Sigmoid colon (tissue), 4 donors: ENCODE measurements around the gene GREB1L.

Experiments
- EP300 ChIP-seq, 4 donors: sonication (generic); formaldehyde crosslinking; IDR thresholded peaks; one replicate each; pipeline ENCODE4 v1.6.1; 2017; ENCODE audit warnings: antibody characterized with exemption in 4 of 4
- TF ChIP-seq, protein P1 (sequence below), 4 experiments: fragments of 450-650 bp in 3 of 4; fragments of 200-600 bp in 1 of 4; IDR thresholded peaks; one replicate each; pipeline ENCODE4 v1.5.1; 2016 to 2019; ENCODE audit warnings: antibody characterized with exemption in 4 of 4, mild to moderate bottlenecking in 3 of 4, moderate library complexity in 2 of 4

DNA sequence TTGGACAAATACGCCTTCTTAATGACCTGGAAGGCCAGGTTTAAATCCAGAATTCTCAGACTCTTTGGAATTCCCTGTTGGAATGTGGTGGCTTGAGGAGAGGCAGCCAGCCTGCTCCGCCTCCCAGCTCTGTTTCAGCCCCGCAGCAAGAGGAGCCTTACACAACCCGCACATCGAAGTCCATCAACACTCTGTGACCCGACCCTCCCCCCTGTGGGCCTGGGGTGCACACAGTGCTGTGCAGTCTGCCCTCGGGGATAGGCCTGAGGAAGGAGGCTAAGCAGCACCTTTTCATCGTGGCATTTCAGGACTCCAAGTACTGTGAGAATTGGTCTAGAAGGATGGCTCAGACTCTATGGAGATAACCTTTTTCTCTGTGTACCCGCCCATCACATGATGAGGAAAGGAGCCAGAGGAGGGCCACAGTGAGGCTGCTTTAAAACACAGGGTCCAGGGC is 73.7 kb downstream of the GREB1L start:
- TF ChIP-seq, protein P1, sequence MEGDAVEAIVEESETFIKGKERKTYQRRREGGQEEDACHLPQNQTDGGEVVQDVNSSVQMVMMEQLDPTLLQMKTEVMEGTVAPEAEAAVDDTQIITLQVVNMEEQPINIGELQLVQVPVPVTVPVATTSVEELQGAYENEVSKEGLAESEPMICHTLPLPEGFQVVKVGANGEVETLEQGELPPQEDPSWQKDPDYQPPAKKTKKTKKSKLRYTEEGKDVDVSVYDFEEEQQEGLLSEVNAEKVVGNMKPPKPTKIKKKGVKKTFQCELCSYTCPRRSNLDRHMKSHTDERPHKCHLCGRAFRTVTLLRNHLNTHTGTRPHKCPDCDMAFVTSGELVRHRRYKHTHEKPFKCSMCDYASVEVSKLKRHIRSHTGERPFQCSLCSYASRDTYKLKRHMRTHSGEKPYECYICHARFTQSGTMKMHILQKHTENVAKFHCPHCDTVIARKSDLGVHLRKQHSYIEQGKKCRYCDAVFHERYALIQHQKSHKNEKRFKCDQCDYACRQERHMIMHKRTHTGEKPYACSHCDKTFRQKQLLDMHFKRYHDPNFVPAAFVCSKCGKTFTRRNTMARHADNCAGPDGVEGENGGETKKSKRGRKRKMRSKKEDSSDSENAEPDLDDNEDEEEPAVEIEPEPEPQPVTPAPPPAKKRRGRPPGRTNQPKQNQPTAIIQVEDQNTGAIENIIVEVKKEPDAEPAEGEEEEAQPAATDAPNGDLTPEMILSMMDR (IDR thresholded peaks at IDR 0.05): no peak
- TF ChIP-seq EP300 (IDR thresholded peaks at IDR 0.05): no peak
